ENCODE measurements around the gene TH.
A peak's percentile ranks its signal among the peaks of the same experiment; 100 is the strongest.
"Not testable (repeated sequence)": the region's sequence is repeated elsewhere in the genome, so short reads cannot be mapped to it uniquely, and the experiment has no call there.

TH gene

GRCh38 chr11:2194877-2195755, 23.5 kb upstream of the TH start:
- DNase-seq: no peak

DNA sequence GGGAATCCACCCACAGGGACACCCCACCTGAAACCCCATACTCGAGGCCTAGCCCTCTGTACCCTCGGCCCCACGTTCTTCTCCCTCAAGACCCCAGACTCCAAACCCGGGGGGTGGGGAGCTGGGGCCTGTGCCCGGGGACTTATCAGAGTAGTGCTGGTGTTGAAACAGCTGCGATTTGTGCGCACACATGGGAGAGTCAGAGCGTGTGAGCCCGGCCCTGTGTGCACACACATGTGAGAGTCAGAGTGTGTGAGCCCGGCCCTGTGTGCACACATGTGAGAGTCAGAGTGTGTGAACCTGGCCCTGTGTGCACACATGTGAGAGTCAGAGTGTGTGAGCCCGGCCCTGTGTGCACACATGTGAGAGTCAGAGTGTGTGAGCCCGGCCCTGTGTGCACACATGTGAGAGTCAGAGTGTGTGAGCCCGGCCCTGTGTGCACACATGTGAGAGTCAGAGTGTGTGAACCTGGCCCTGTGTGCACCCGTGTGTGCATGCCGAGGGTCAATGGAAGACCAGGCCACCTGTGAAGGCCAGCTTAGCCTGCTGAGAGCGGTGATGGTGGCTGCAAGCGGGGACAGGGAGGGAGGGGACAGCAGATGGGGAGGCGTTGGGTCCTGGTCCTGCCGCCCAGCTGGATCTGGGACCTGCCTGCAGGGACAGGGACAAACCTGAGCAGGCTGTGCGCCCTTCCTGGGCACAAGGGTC, 22.4 kb upstream of the TH start:
- DNase-seq: not testable (repeated sequence)

- no peak for DNase-seq
Observed at GRCh38 chr11:2193099-2193887, 21.7 kb upstream of the TH start.

GRCh38 chr11:2192435-2192834, 20.8 kb upstream of the TH start:
- DNase-seq: no peak

DNA sequence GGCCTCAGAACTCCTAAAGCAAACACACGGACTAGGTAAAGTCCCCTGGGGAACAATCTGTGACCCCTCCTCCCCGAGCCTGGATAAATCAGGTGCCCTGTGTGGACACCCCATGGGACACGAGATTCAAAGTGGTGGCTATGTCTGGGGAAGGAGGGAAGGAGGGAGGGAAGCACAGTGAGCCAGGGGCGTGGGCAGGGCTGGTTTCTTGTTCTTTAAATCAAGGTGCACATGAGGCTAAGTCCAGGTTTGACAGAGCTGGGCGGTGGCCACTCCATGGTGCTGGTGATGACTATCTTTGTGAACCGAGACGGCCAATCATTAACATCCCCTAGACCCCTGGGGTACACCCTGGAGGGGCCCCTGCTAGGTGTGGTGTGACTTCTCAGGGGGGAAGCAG, 20.3 kb upstream of the TH start:
- DNase-seq: no peak

DNA sequence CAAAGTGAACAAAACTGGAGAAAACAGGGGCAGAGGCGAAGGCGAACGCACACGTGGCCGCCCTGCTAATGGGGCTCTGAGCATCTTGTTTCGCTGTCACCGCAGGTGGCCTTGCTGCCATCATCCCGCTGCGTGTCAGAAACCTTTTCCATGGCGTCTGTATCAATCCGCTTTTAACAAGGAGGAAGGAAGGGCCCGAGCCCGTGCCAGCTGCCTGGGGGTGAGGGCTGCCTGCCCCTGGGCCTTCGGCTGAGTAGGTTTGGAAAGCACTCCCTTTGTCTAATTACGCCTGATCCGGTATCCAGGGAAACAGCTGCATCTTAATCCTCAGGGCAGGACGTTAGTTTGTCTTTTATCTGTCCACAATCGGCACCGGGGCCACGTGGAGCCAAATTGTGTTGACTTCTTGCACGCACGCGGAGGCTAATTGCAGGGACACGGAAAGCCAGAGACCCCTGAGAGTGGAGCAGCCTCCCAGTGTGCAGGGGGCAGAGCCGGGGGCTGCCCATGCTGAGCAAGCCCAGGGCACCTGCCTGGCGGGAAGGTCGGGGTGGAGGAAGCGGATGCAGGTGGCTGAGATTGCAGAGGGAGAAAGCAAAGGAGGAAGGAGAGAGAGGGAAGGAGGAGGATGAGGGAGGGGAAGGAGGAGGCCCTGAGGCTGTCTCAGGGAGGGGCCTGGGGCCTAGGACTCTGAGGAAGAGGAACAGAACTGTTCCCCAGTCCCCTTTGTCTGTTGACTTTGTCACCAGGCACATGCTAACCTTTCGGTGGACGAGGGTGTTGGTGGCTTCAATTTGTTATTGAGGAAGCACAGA, 19.2 kb upstream of the TH start:
- peak; percentile 15 for DNase-seq

- DNase-seq: no peak
Observed at GRCh38 chr11:2189938-2190656, 18.5 kb upstream of the TH start.

GRCh38 chr11:2188745-2189144, 17.1 kb upstream of the TH start:
- no peak for DNase-seq

DNA sequence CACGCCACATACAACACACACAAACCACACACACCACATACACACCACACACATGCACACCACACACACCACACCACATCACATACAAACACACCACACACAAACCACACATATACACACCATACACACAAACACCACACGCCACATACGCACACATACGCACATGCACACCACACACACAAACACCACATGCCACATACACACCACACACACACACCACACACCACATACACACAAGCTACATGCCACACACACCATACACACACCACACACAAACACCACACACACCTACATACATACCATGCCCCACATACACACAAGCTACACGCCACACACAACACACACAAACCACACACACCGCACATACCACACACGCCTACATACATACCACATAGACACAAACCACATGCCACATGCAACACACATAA, 15.7 kb upstream of the TH start:
- DNase-seq: no peak

DNA sequence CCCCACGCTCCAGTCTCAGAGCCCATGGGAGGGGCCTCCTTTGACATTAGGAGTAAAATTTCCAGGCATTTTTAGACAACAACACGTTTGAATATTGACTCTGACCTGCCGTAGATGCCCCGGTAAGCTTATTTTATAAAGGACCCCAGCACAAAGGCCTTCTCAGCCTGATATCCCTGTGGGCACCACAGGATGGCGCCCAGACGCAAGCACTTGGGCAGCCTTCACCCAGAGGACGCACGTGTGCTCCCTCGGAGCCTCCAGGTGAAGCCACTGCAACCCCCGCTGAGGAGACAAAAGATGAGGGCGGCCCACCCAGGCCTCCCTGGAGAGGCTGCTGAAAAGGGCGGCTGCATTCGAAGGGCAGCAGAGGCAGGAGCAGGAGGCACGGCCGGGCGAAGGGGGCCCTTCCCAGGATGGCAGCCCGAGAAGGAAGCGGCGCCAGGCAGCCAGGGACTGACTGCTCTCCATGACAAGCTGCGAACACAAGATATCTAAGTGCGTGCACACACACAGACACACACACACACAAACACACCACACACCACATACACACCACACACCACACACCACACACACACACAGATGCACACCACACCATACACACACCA, 15.2 kb upstream of the TH start:
- DNase-seq: no peak

GRCh38 chr11:2185324-2186085, 13.9 kb upstream of the TH start:
- DNase-seq: peak; percentile 3

DNA sequence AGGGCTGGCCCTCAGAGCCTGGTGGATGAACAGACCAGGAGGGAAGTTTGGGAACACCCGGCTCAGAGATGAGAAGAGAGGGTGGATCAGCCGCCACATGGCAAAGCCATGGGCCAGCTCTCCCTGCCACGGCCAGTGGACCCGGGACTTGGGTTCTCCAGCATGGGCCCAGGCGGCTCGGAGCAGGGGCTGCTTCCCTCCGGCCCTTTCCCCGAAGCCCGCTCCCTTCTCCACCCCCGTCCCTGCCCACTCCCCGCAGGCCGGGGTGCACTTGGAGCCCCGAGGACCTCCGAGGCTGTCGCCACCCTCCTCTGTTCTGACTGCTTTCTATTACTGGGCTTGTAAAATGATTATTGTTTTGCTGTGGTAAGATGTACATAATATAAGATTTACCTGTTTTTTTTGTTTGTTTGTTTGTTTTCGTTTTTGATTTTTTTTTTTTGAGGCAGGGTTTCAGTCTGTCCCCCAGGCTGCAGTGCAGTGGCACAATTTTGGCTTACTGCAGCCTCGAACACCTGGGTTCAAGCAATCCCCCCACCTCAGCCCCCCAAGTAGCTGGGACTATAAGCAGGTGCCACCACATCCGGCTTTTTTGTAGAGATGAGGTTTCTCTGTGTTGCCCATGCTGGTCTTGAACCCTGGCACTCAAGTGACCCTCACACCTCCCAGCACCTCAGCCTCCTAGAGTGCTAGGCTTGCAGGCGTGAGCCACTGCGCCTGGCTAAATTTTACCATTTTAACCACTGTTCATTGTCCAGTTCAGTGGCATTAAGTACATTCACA, 11.3 kb upstream of the TH start:
- no peak for DNase-seq

- no peak for DNase-seq
Observed at GRCh38 chr11:2182075-2182474, 10.5 kb upstream of the TH start.

- no peak for DNase-seq
Observed at GRCh38 chr11:2180789-2181370, 9.3 kb upstream of the TH start.

GRCh38 chr11:2180347-2180746, 8.7 kb upstream of the TH start:
- no peak for DNase-seq

- no peak for DNase-seq
Observed at GRCh38 chr11:2179516-2179915, 7.9 kb upstream of the TH start.

GRCh38 chr11:2178906-2179494, 7.4 kb upstream of the TH start:
- no peak for DNase-seq

DNA sequence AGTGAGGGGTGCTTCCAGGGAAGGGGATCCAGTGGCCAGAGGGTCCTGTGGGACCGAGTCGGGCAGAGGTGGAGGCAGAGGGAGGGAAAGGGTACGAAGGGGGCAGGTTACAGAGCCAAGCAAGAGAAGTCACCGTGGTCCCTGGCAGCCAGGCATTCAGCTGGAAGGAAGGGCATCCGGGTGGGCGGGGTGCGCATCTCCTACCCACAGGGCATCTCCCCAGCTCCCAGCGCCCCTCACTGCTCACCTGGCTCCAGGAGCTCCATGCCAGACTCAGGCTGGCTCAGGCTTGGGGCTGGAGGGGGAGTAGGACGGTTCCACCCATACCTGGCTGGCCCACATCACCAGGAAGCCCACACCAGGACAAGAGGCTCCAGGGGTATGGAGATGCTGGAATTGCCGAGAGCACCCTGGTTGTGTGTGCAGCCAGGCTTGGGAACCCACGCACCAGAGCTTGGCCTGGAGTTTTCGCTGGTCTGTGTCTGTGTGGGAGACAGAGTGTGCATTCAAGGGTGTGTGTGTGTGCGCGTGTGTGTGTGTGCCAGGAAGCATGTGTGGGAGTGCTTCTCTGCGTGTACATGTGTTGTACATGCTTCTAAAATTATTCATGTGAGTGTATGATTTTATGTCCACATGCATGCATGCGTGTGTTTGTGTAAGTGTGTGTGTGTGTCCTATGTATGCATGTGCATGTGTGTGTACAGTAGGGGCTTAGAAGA, 6.6 kb upstream of the TH start:
- DNase-seq: not testable (repeated sequence)
